HCT116 (cell line): ENCODE measurements around the gene SERPIND1. TPM values are rescaled to one million over a fixed set of nuclear protein-coding genes. Genes with fewer than 3 reads are reported as not detected.

Experiments used
- ATAC-seq: fragments of 200-7000 bp; cut with Tn5 transposase; 2 replicates; pipeline ENCODE4 v1.9.1; 2020; ENCODE audit warnings: mild to moderate bottlenecking, moderate library complexity
- Bru-seq: library from RNA; stranded (reverse); fragments of 400-500 nt; gene quantifications from one replicate; lab custom pipeline; 2021; lab: Mats Ljungman, UMichigan
- BruChase-seq, 2 experiments: library from RNA; stranded (reverse); fragments of 400-500 nt; gene quantifications; one replicate each; lab custom pipeline; 2021; lab: Mats Ljungman, UMichigan
- BruUV-seq: library from RNA; stranded (reverse); fragments of 400-500 nt; replicated peaks from 2 replicates; lab custom pipeline; 2021; lab: Mats Ljungman, UMichigan
- CTCF ChIA-PET: fragments of 300-600 bp; sonication (Branson Sonifier 250); formaldehyde crosslinking; loops from one replicate; lab custom pipeline; 2021; ENCODE audit warnings: antibody characterized with exemption; lab: Charles Lee
- POLR2A ChIA-PET: fragments of 300-600, 350-600 bp; sonication (Branson Sonifier 250); formaldehyde crosslinking; loops from one replicate; lab custom pipeline; 2021; ENCODE audit warnings: antibody characterized with exemption; lab: Charles Lee
- RAD21 ChIA-PET, 2 experiments: fragments of 300-600 bp; sonication (Branson Sonifier 250); formaldehyde crosslinking; loops; one replicate each; lab custom pipeline; 2023; ENCODE audit warnings: low total read pairs in 2 of 2; ENCODE audit not compliant: uncharacterized antibody in 2 of 2, unreplicated experiment in 2 of 2, low non-redundant PET in 1 of 2; lab: Charles Lee
- DNase-seq: peaks from one replicate; pipeline ENCODE4 v3.0.0-alpha.2; 2010; ENCODE audit warnings: low read depth, low spot score
- H2AFZ ChIP-seq: fragments of 200-600 bp; shearing (Covaris generic), sonication (generic); 2 replicates; pipeline ENCODE4 v1.6.1; 2017; ENCODE audit warnings: low read depth, mixed run types, mixed read lengths, antibody characterized with exemption, low read length; ENCODE audit not compliant: poor library complexity, severe bottlenecking
- H3K27ac ChIP-seq: 2 replicates; pipeline ENCODE4 v1.5.1; 2012; ENCODE audit warnings: low read depth, low read length
- H3K27me3 ChIP-seq: fragments of 200-600 bp; sonication (generic); 2 replicates; pipeline ENCODE4 v1.6.1; 2016; ENCODE audit warnings: mixed run types, low read length, mixed read lengths; ENCODE audit not compliant: insufficient read depth
- H3K36me3 ChIP-seq, 2 experiments: fragments of 200-500 bp in 1 of 2; fragments of 200-600 bp in 1 of 2; sonication (Bioruptor generic) in 1 of 2; sonication (generic) in 1 of 2; 2 replicates each; pipeline versions ENCODE4 v1.5.1 to v1.6.1; 2014 to 2016; ENCODE audit warnings: low read length in 2 of 2, inconsistent platforms in 1 of 2, mixed read lengths in 1 of 2, mixed run types in 1 of 2; ENCODE audit not compliant: insufficient read depth in 2 of 2, control insufficient read depth in 1 of 2
- H3K4me1 ChIP-seq, 2 experiments: fragments of 200-600 bp in 1 of 2; sonication (generic) in 1 of 2; 2 replicates each; pipeline versions ENCODE4 v1.5.1 to v1.6.1; 2012 to 2017; ENCODE audit warnings: low read length in 2 of 2, inconsistent platforms in 1 of 2, mild to moderate bottlenecking in 1 of 2, mixed read lengths in 1 of 2, mixed run types in 1 of 2, moderate library complexity in 1 of 2; ENCODE audit not compliant: insufficient read depth in 2 of 2, control insufficient read depth in 1 of 2
- H3K4me2 ChIP-seq: fragments of 200-600 bp; sonication (generic); 2 replicates; pipeline ENCODE4 v1.6.1; 2017; ENCODE audit warnings: mixed run types, low read length, mixed read lengths
- H3K4me3 ChIP-seq, 2 experiments: fragments of 200-600 bp in 1 of 2; sonication (generic) in 1 of 2; replicated peaks in 1 of 2; 2 replicates each; pipeline ENCODE4 v1.5.1; 2011 to 2016; ENCODE audit warnings: low read length in 2 of 2, control low read depth in 1 of 2, low read depth in 1 of 2, mild to moderate bottlenecking in 1 of 2, mixed read lengths in 1 of 2, mixed run types in 1 of 2
- H3K79me2 ChIP-seq: fragments of 200-600 bp; sonication (generic); 2 replicates; pipeline ENCODE4 v1.6.1; 2017; ENCODE audit warnings: mild to moderate bottlenecking, mixed run types, low read length, moderate library complexity, mixed read lengths; ENCODE audit not compliant: insufficient read depth
- H3K9ac ChIP-seq: fragments of 200-600 bp; sonication (generic); 2 replicates; pipeline ENCODE4 v1.6.1; 2016; ENCODE audit warnings: low read length, mixed read lengths
- H3K9me2 ChIP-seq: fragments of 200-600 bp; sonication (generic), shearing (Covaris generic); 2 replicates; pipeline ENCODE4 v1.6.1; 2017; ENCODE audit warnings: mixed run types, mild to moderate bottlenecking, moderate library complexity; ENCODE audit not compliant: insufficient read depth
- H3K9me3 ChIP-seq, 2 experiments: fragments of 200-500 bp in 1 of 2; fragments of 200-600 bp in 1 of 2; sonication (Bioruptor generic) in 1 of 2; sonication (generic) in 1 of 2; 2 replicates each; pipeline ENCODE4 v1.6.1; 2014 to 2017; ENCODE audit warnings: low read length in 2 of 2, mixed read lengths in 2 of 2, inconsistent platforms in 1 of 2, low read depth in 1 of 2, mild to moderate bottlenecking in 1 of 2, mixed run types in 1 of 2, moderate library complexity in 1 of 2; ENCODE audit not compliant: control insufficient read depth in 1 of 2, insufficient read depth in 1 of 2
- H4K20me1 ChIP-seq: fragments of 200-600 bp; sonication (generic), shearing (Covaris generic); 2 replicates; pipeline ENCODE4 v1.6.1; 2017; ENCODE audit warnings: mixed run types, mild to moderate bottlenecking, moderate library complexity; ENCODE audit not compliant: insufficient read depth
- CEBPB ChIP-seq: IDR thresholded peaks from 2 replicates; pipeline ENCODE4 v1.6.1; 2012; ENCODE audit warnings: low read depth
- EGR1 ChIP-seq: IDR thresholded peaks from 2 replicates; pipeline ENCODE4 v1.6.1; 2012; ENCODE audit warnings: low read depth
- ELF1 ChIP-seq: IDR thresholded peaks from 2 replicates; pipeline ENCODE4 v1.6.1; 2012; ENCODE audit warnings: low read depth, borderline replicate concordance
- EZH2 ChIP-seq: fragments of 200-600 bp; sonication (generic); IDR thresholded peaks from 2 replicates; pipeline ENCODE4 v1.6.1; 2017; ENCODE audit warnings: antibody characterized with exemption, mixed run types
- EZH2phosphoT487 ChIP-seq: fragments of 200-600 bp; IDR thresholded peaks from 2 replicates; pipeline ENCODE4 v1.6.1; 2018; ENCODE audit warnings: antibody characterized with exemption, borderline replicate concordance
- JUND ChIP-seq: IDR thresholded peaks from 2 replicates; pipeline ENCODE4 v1.6.1; 2012
- POLR2AphosphoS5 ChIP-seq: IDR thresholded peaks from 2 replicates; pipeline ENCODE4 v1.6.1; 2011; ENCODE audit warnings: mild to moderate bottlenecking, low read depth, low read length, moderate library complexity
- SIN3A ChIP-seq: IDR thresholded peaks from 2 replicates; pipeline ENCODE4 v1.6.1; 2012; ENCODE audit warnings: low read depth
- SP1 ChIP-seq: IDR thresholded peaks from 2 replicates; pipeline ENCODE4 v1.6.1; 2012; ENCODE audit warnings: low read depth
- ZBTB33 ChIP-seq: IDR thresholded peaks from 2 replicates; pipeline ENCODE4 v1.6.1; 2011; ENCODE audit warnings: mild to moderate bottlenecking, low read length, moderate library complexity; ENCODE audit not compliant: insufficient replicate concordance; ENCODE audit errors: extremely low read depth
- intact Hi-C: fragments of 100-400 bp; cut with micrococcal nuclease; formaldehyde crosslinking; loops from 2 replicates; pipeline ENCODE4 v1.10.0; 2022
- long read RNA-seq: library from polyadenylated mRNA; unstranded; transcript quantifications from one replicate; pipeline ENCODE4 v2.0.0, GENCODE V29; 2021; ENCODE audit not compliant: unreplicated experiment
- polyA plus RNA-seq: library from polyadenylated mRNA; unstranded; fragments of >200 nt; gene quantifications from 2 replicates; pipeline ENCODE4 v1.2.1, GENCODE V29; 2012; ENCODE audit warnings: missing spikeins
- total RNA-seq: library from RNA; stranded (reverse); gene quantifications from one replicate; pipeline ENCODE4 v1.2.1, GENCODE V29; 2021; ENCODE audit not compliant: unreplicated experiment

SERPIND1 gene, protein sequence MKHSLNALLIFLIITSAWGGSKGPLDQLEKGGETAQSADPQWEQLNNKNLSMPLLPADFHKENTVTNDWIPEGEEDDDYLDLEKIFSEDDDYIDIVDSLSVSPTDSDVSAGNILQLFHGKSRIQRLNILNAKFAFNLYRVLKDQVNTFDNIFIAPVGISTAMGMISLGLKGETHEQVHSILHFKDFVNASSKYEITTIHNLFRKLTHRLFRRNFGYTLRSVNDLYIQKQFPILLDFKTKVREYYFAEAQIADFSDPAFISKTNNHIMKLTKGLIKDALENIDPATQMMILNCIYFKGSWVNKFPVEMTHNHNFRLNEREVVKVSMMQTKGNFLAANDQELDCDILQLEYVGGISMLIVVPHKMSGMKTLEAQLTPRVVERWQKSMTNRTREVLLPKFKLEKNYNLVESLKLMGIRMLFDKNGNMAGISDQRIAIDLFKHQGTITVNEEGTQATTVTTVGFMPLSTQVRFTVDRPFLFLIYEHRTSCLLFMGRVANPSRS
- total RNA-seq (0.25 TPM), Bru-seq, nascent RNA (not detected), BruChase-seq, experiment 1, labeled RNA remaining after a 6-hour chase (not detected), BruChase-seq, experiment 2, labeled RNA remaining after a 2-hour chase (not detected)
- 0.03 TPM in 1 of 2 replicates, not detected in the other for polyA plus RNA-seq
- long read RNA-seq = 0 reads

DNA sequence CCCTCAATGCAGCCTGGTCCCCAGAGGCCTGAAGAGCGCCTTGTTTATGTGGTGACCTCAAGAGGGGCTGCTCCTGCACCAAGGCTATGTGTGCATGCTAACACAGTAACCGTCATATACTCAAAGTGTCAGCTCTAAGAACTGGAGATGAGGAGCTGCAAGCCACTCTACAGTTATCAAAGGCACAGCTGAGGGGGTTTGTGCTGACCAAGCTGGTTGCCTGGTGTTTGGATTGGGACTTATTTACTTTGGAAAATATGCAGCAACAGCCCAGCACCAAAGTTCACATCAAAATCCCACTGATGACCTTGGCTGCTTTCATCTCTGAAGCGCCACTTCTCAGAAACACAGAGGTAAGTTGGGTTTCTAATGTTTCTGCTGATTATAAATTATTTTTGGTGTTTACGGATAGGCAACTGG, at the start of gene SERPIND1:
TSS of gene SERPIND1 (plus strand) at position 321 of the 420 bp plus-strand sequence. CDS start 5,200 bp downstream, outside the sequence.
- Histone ChIP-seq H3K9me2 (no peaks in the 10 kb centered on the region), H3K4me1 (peaks cover 15 to 16% of the 10 kb centered on the region in 2 experiments), H3K27me3 (no peaks in the 10 kb centered on the region), H2AFZ (no peak within 1 kb of the TSS), H3K79me2 (no peaks in the 10 kb centered on the region), H4K20me1 (no peaks in the 10 kb centered on the region), H3K4me3 (no peak within 1 kb of the TSS), H3K27ac (no peak within 1 kb of the TSS), H3K9ac (no peak within 1 kb of the TSS), H3K36me3 (no peaks in the 10 kb centered on the region), H3K9me3 (no peaks in the 10 kb centered on the region), H3K4me2 (no peak within 1 kb of the TSS)
- intact Hi-C loops = no loop called here
- TF ChIP-seq EGR1 (no peak), ZBTB33 (no peak), ELF1 (no peak), SP1 (no peak), JUND (no peak), CEBPB (no peak), SIN3A (no peak), EZH2phosphoT487 (no peak), EZH2 (no peak), POLR2AphosphoS5 (no peak)
- POLR2A ChIA-PET = no interaction called here
- no TSS peak for BruUV-seq
- RAD21 ChIA-PET = no interaction called here
- CTCF ChIA-PET = interaction anchor here (2.1 kb wide), 1 partner anchor 10 kb away, joined by 5 read pairs; no protein-coding TSS in a partner anchor
- no peak for DNase-seq
- ATAC-seq = no peak
